HG02884 (cell line): Measurements from ENCODE around the gene GNAQ.

ENCODE experiments used
- ATAC-seq: cut with Tn5 transposase; IDR thresholded peaks from one replicate; pipeline ENCODE4 v1.9.1; 2021; ENCODE audit warnings: mild to moderate bottlenecking, moderate library complexity; ENCODE audit not compliant: unreplicated experiment

The GNAQ gene

GRCh38 chr9:78005231-78006002 is 26.2 kb downstream of the GNAQ start:
- ATAC-seq = no peak

GRCh38 chr9:78004478-78005229 is 27.0 kb downstream of the GNAQ start:
- ATAC-seq = no peak

- no peak for ATAC-seq
Observed at GRCh38 chr9:78003730-78004129, 27.9 kb downstream of the GNAQ start.

- no peak for ATAC-seq
Observed at GRCh38 chr9:78001946-78002731, 29.5 kb downstream of the GNAQ start.

- ATAC-seq = no peak
Observed at GRCh38 chr9:78000221-78000620, 31.4 kb downstream of the GNAQ start.

GRCh38 chr9:77999231-77999631 is 32.4 kb downstream of the GNAQ start:
- ATAC-seq = no peak

GRCh38 chr9:77997611-77998284 is 33.9 kb downstream of the GNAQ start:
- ATAC-seq = no peak

- ATAC-seq = no peak
Observed at GRCh38 chr9:77996696-77997095, 34.9 kb downstream of the GNAQ start.

- ATAC-seq = no peak
Observed at GRCh38 chr9:77991191-77991590, 40.4 kb downstream of the GNAQ start.

GRCh38 chr9:77989909-77990308 is 41.7 kb downstream of the GNAQ start:
- no peak for ATAC-seq

GRCh38 chr9:77989458-77989857 is 42.2 kb downstream of the GNAQ start:
- ATAC-seq = no peak

- ATAC-seq = no peak
Observed at GRCh38 chr9:77988630-77989029, 43.0 kb downstream of the GNAQ start.

GRCh38 chr9:77987880-77988525 is 43.6 kb downstream of the GNAQ start:
- ATAC-seq = no peak

GRCh38 chr9:77987081-77987656 is 44.4 kb downstream of the GNAQ start:
- ATAC-seq = no peak

- ATAC-seq = no peak
Observed at GRCh38 chr9:77985996-77986395, 45.6 kb downstream of the GNAQ start.

GRCh38 chr9:77983320-77983662 is 48.3 kb downstream of the GNAQ start:
- ATAC-seq = no peak

- ATAC-seq = no peak
Observed at GRCh38 chr9:77982581-77983319, 48.9 kb downstream of the GNAQ start.

GRCh38 chr9:77981907-77982306 is 49.7 kb downstream of the GNAQ start:
- no peak for ATAC-seq

GRCh38 chr9:77981332-77981731 is 50.3 kb downstream of the GNAQ start:
- ATAC-seq = no peak

GRCh38 chr9:77980622-77981021 is 51.0 kb downstream of the GNAQ start:
- ATAC-seq = no peak
